Measurements from ENCODE around the gene NKD2. TPM values are rescaled to one million over a fixed set of nuclear protein-coding genes. Genes with fewer than 3 reads are reported as not detected.

NKD2 gene
- polyA plus RNA-seq, 1 donor (not counting 4 experiments of a cell fraction or from before 2014, with no cell fraction given): not detected

DNA sequence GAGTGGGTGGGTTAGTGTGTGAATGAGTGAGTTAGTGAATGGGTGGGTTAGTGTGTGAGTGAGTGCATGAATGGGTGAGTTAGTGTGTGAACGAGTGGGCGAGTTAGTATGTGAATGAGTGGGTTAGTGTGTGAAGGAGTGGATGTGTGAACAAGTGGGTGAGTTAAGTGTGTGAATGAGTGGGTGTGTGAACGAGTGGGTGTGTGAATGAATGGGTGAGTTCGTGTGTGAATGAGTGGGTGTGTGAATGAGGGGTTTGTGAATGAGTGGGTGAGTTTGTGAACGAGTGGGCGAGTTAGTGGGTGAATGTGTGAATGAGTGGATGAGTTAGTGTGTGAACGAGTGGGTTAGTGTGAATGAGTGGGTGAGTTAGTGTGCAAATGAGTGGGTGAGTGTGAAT lies 34.0 kb downstream of the NKD2 start:
- no peaks in the 10 kb centered on the region for H3K79me2 ChIP-seq (ENCODE audit: control insufficient read depth, insufficient read depth, low read length)
- H3K36me3 ChIP-seq (ENCODE audit: control insufficient read depth in 2 of 2, extremely low read depth in 1 of 2, insufficient read depth in 2 of 2, low read length in 2 of 2): no peaks in the 10 kb centered on the region
- H4K20me1 ChIP-seq (ENCODE audit: control insufficient read depth, extremely low read depth, insufficient read depth, low read length): no peaks in the 10 kb centered on the region
- no peaks in the 10 kb centered on the region for H3K9me1 ChIP-seq (ENCODE audit: control insufficient read depth, extremely low read depth, insufficient read depth, low read length)
- dilution Hi-C loops (cut with MboI; ENCODE audit: extremely low pct_ligation_motif_present, low sequenced_read_pairs): no loop called here
- no peak for FAIRE-seq
- no peak overlapping the region for H3K4me3 ChIP-seq (ENCODE audit: control insufficient read depth in 2 of 3, extremely low read depth in 1 of 3, insufficient read depth in 2 of 3, low read depth in 1 of 3, low read length in 3 of 3)
- DNase-seq (ENCODE audit: low read depth, low spot score): no peak
- H3K27me3 ChIP-seq (ENCODE audit: control insufficient read depth, extremely low read depth, insufficient read depth, low read length): no peaks in the 10 kb centered on the region
- no peak overlapping the region for H2AFZ ChIP-seq (ENCODE audit: control insufficient read depth, low read length)
- H3K9me3 ChIP-seq (ENCODE audit: control insufficient read depth, low read depth, low read length): no peaks in the 10 kb centered on the region
- H3K9ac ChIP-seq (ENCODE audit: control insufficient read depth, extremely low read depth, insufficient read depth, low read length): no peak overlapping the region
- no peaks in the 10 kb centered on the region for H3K4me1 ChIP-seq (ENCODE audit: control insufficient read depth, extremely low read depth, insufficient read depth, low read length)
- TF ChIP-seq EZH2 (IDR thresholded peaks at IDR 0.05; ENCODE audit: low read length): no peak
- TF ChIP-seq, protein P1, sequence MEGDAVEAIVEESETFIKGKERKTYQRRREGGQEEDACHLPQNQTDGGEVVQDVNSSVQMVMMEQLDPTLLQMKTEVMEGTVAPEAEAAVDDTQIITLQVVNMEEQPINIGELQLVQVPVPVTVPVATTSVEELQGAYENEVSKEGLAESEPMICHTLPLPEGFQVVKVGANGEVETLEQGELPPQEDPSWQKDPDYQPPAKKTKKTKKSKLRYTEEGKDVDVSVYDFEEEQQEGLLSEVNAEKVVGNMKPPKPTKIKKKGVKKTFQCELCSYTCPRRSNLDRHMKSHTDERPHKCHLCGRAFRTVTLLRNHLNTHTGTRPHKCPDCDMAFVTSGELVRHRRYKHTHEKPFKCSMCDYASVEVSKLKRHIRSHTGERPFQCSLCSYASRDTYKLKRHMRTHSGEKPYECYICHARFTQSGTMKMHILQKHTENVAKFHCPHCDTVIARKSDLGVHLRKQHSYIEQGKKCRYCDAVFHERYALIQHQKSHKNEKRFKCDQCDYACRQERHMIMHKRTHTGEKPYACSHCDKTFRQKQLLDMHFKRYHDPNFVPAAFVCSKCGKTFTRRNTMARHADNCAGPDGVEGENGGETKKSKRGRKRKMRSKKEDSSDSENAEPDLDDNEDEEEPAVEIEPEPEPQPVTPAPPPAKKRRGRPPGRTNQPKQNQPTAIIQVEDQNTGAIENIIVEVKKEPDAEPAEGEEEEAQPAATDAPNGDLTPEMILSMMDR (optimal IDR thresholded peaks at IDR 0.05 in 1 of 3, IDR thresholded peaks at IDR 0.05 in 1 of 3, conservative IDR thresholded peaks at IDR 0.05 in 1 of 3; ENCODE audit: extremely low read depth in 1 of 3, insufficient read depth in 2 of 3, low read length in 3 of 3): no peak
- no peak overlapping the region for H3K4me2 ChIP-seq (ENCODE audit: control insufficient read depth, extremely low read depth, insufficient read depth, low read depth, low read length)
- H3K27ac ChIP-seq (ENCODE audit: control insufficient read depth, insufficient read depth, low read length): no peak overlapping the region

GRCh38 chr5:1043327-1043726 lies 34.7 kb downstream of the NKD2 start:
- Histone ChIP-seq H3K36me3 (ENCODE audit: control insufficient read depth in 2 of 2, extremely low read depth in 1 of 2, insufficient read depth in 2 of 2, low read length in 2 of 2) (no peaks in the 10 kb centered on the region), H4K20me1 (ENCODE audit: control insufficient read depth, extremely low read depth, insufficient read depth, low read length) (no peaks in the 10 kb centered on the region), H3K4me2 (ENCODE audit: control insufficient read depth, extremely low read depth, insufficient read depth, low read depth, low read length) (no peak overlapping the region), H2AFZ (ENCODE audit: control insufficient read depth, low read length) (no peak overlapping the region), H3K9me3 (ENCODE audit: control insufficient read depth, low read depth, low read length) (no peaks in the 10 kb centered on the region), H3K9me1 (ENCODE audit: control insufficient read depth, extremely low read depth, insufficient read depth, low read length) (no peaks in the 10 kb centered on the region), H3K4me1 (ENCODE audit: control insufficient read depth, extremely low read depth, insufficient read depth, low read length) (no peaks in the 10 kb centered on the region), H3K79me2 (ENCODE audit: control insufficient read depth, insufficient read depth, low read length) (no peaks in the 10 kb centered on the region), H3K27me3 (ENCODE audit: control insufficient read depth, extremely low read depth, insufficient read depth, low read length) (no peaks in the 10 kb centered on the region), H3K9ac (ENCODE audit: control insufficient read depth, extremely low read depth, insufficient read depth, low read length) (no peak overlapping the region), H3K27ac (ENCODE audit: control insufficient read depth, insufficient read depth, low read length) (no peak overlapping the region), H3K4me3 (ENCODE audit: control insufficient read depth in 2 of 3, extremely low read depth in 1 of 3, insufficient read depth in 2 of 3, low read depth in 1 of 3, low read length in 3 of 3) (no peak overlapping the region)
- dilution Hi-C loops (cut with MboI; ENCODE audit: extremely low pct_ligation_motif_present, low sequenced_read_pairs): no loop called here
- FAIRE-seq: no peak
- DNase-seq (ENCODE audit: low read depth, low spot score): no peak
- TF ChIP-seq, protein P1 (optimal IDR thresholded peaks at IDR 0.05 in 1 of 3, IDR thresholded peaks at IDR 0.05 in 1 of 3, conservative IDR thresholded peaks at IDR 0.05 in 1 of 3; ENCODE audit: extremely low read depth in 1 of 3, insufficient read depth in 2 of 3, low read length in 3 of 3): no peak
- no peak for TF ChIP-seq EZH2 (IDR thresholded peaks at IDR 0.05; ENCODE audit: low read length)
